OCI-LY1 (cell line): ENCODE data around the gene LINGO3.

ENCODE experiments used
- H2AFZ ChIP-seq: fragments of 200-600 bp; sonication (generic), shearing (Covaris generic); 2 replicates; pipeline ENCODE4 v1.6.0; 2014; ENCODE audit warnings: antibody characterized with exemption, mild to moderate bottlenecking, low read length
- H3F3A ChIP-seq: fragments of 200-600 bp; sonication (generic), shearing (Covaris generic); 2 replicates; pipeline ENCODE4 v1.6.0; 2014; ENCODE audit warnings: mild to moderate bottlenecking, antibody characterized with exemption, low read length, moderate library complexity; ENCODE audit not compliant: insufficient read depth
- H3K27ac ChIP-seq: fragments of 200-600 bp; sonication (generic); 2 replicates; pipeline ENCODE4 v1.5.1; 2014; ENCODE audit warnings: low read length, mixed run types, mild to moderate bottlenecking, low read depth; ENCODE audit not compliant: poor library complexity, severe bottlenecking
- H3K27me3 ChIP-seq: fragments of 200-600 bp; sonication (generic); 2 replicates; pipeline ENCODE4 v1.6.0; 2014; ENCODE audit warnings: antibody characterized with exemption, mild to moderate bottlenecking, low read length, moderate library complexity; ENCODE audit not compliant: insufficient read depth
- H3K36me3 ChIP-seq: fragments of 200-600 bp; sonication (generic); 2 replicates; pipeline ENCODE4 v1.6.1; 2014; ENCODE audit warnings: mild to moderate bottlenecking, antibody characterized with exemption, low read length, moderate library complexity, mixed read lengths; ENCODE audit not compliant: insufficient read depth
- H3K4me1 ChIP-seq: fragments of 200-600 bp; sonication (generic); 2 replicates; pipeline ENCODE4 v1.5.1; 2014; ENCODE audit warnings: mild to moderate bottlenecking, low read length, moderate library complexity; ENCODE audit not compliant: insufficient read depth, severe bottlenecking
- H3K4me2 ChIP-seq: fragments of 200-600 bp; sonication (generic), shearing (Covaris generic); 2 replicates; pipeline ENCODE4 v1.6.1; 2014; ENCODE audit warnings: low read length
- H3K4me3 ChIP-seq: fragments of 200-600 bp; sonication (generic); 2 replicates; pipeline ENCODE4 v1.5.1; 2014; ENCODE audit warnings: low read length, low read depth, mild to moderate bottlenecking, mixed read lengths; ENCODE audit not compliant: poor library complexity, severe bottlenecking
- H3K79me2 ChIP-seq: fragments of 200-600 bp; shearing (Covaris generic); 2 replicates; pipeline ENCODE4 v1.6.1; 2016; ENCODE audit warnings: mixed run types, low read length, mixed read lengths; ENCODE audit not compliant: insufficient read depth
- H3K9ac ChIP-seq: fragments of 200-600 bp; sonication (generic), shearing (Covaris generic); 2 replicates; pipeline ENCODE4 v1.6.1; 2014; ENCODE audit warnings: mild to moderate bottlenecking, low read length, mixed read lengths
- H3K9me2 ChIP-seq: fragments of 200-600 bp; sonication (generic), shearing (Covaris generic); 2 replicates; pipeline ENCODE4 v1.6.1; 2014; ENCODE audit warnings: low read depth, mild to moderate bottlenecking, low read length, mixed read lengths
- H3K9me3 ChIP-seq: fragments of 200-600 bp; shearing (Covaris generic); 2 replicates; pipeline ENCODE4 v1.6.1; 2014; ENCODE audit warnings: low read length, mixed read lengths
- H4K20me1 ChIP-seq: fragments of 200-600 bp; sonication (generic), shearing (Covaris generic); 2 replicates; pipeline ENCODE4 v1.6.0; 2016; ENCODE audit warnings: mild to moderate bottlenecking, low read length; ENCODE audit not compliant: insufficient read depth
- CTCF ChIP-seq: fragments of 200-600 bp; sonication (generic), shearing (Covaris generic); IDR thresholded peaks from 2 replicates; pipeline ENCODE4 v1.5.1; 2017; ENCODE audit warnings: mild to moderate bottlenecking, antibody characterized with exemption, low read length, moderate library complexity, mixed read lengths
- EZH2 ChIP-seq: fragments of 200-600 bp; sonication (generic), shearing (Covaris generic); IDR thresholded peaks from 2 replicates; pipeline ENCODE4 v1.8.0; 2017; ENCODE audit warnings: borderline replicate concordance, mixed run types, mild to moderate bottlenecking, antibody characterized with exemption, low read length, moderate library complexity, mixed read lengths

Gene LINGO3

DNA sequence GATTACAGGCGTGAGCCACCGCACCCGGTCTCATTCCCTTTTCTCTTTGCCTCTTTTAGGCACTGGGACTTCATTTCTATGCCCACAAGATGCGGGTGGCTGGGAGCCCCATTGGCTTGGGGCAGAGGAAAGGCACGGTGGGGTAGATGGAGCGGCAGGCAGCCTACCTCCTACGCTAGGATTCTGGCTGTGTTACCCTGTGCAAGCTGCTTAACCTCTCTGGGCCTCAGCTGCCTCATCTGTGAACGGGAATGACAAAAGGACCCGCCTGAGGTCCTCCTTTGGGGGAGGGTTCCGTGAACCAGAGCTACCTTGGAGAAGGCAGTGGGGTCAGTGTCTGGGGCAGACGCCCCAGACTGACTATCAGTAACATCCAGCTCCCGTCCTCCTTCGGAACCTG, 9.3 kb upstream of the LINGO3 start:
- Histone ChIP-seq H3K4me3 (no peak overlapping the region), H3K9me3 (peaks cover 11% of the 10 kb centered on the region), H3K36me3 (peaks cover 21% of the 10 kb centered on the region), H3K27ac (no peak overlapping the region), H2AFZ (no peak overlapping the region), H3F3A (no peaks in the 10 kb centered on the region), H4K20me1 (no peaks in the 10 kb centered on the region), H3K27me3 (peaks cover 15% of the 10 kb centered on the region; the same call in 1 of the 2 replicates), H3K9me2 (no peaks in the 10 kb centered on the region), H3K4me1 (peaks cover 33% of the 10 kb centered on the region), H3K79me2 (no peaks in the 10 kb centered on the region), H3K4me2 (no peak overlapping the region), H3K9ac (no peak overlapping the region)
- no peak for TF ChIP-seq EZH2
- TF ChIP-seq CTCF: no peak

DNA sequence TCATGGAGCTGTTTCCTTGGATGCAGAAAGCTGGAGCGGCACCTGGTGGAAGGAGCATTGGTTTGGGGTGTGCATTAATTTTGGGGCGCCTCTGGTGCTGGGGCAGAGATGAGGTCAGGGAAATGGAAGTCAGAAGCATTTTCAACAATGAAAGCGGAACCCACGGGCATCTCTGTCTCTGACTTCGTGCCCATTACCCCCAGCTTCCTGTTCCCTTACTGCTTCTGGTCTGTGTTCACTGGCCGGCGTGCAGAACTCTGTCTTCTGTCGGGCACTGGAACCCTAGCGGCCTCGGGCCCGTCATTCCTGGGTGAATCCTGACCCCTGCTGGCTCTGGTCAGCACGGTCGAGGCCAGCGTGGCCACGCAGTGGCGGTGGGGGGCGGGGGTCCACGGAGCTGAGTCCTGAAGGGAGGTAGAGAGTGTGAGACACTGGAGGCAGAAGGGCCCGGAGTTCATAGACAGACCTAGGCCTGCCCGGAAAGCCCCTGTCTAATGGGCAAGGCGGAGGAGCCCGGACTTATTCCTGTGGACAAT, 7.9 kb upstream of the LINGO3 start:
- TF ChIP-seq EZH2: no peak
- TF ChIP-seq CTCF: peak; percentile 62
- H3K9ac ChIP-seq: no peak overlapping the region
- H3K27me3 ChIP-seq: peaks cover 15% of the 10 kb centered on the region; the same call in 1 of the 2 replicates
- no peak overlapping the region for H2AFZ ChIP-seq
- peaks cover 11% of the 10 kb centered on the region for H3K9me3 ChIP-seq
- peaks cover 11% of the 10 kb centered on the region; the same call in 1 of the 2 replicates for H3K36me3 ChIP-seq
- peak overlapping the region; percentile 1; the same call in 1 of the 2 replicates for H3K4me2 ChIP-seq
- no peak overlapping the region for H3K4me3 ChIP-seq
- H3F3A ChIP-seq: no peaks in the 10 kb centered on the region
- no peaks in the 10 kb centered on the region for H3K9me2 ChIP-seq
- no peaks in the 10 kb centered on the region for H3K79me2 ChIP-seq
- no peaks in the 10 kb centered on the region for H4K20me1 ChIP-seq
- peak overlapping the region; percentile 0 for H3K27ac ChIP-seq
- H3K4me1 ChIP-seq: peaks cover 33% of the 10 kb centered on the region

GRCh38 chr19:2315121-2315817, 7.3 kb upstream of the LINGO3 start:
- H3K27ac ChIP-seq: no peak overlapping the region
- no peak overlapping the region for H3K4me2 ChIP-seq

More at GRCh38 chr19:2315121-2315817, 7.3 kb upstream of the LINGO3 start:
- H3K4me1 ChIP-seq: peaks cover 33% of the 10 kb centered on the region
- no peaks in the 10 kb centered on the region for H4K20me1 ChIP-seq
- H3K9me3 ChIP-seq: peaks cover 11% of the 10 kb centered on the region
- H3K79me2 ChIP-seq: no peaks in the 10 kb centered on the region
- no peak overlapping the region for H3K4me3 ChIP-seq
- no peaks in the 10 kb centered on the region for H3F3A ChIP-seq
- H3K36me3 ChIP-seq: peaks cover 9% of the 10 kb centered on the region; the same call in 1 of the 2 replicates
- H3K9me2 ChIP-seq: no peaks in the 10 kb centered on the region
- peaks cover 15% of the 10 kb centered on the region; the same call in 1 of the 2 replicates for H3K27me3 ChIP-seq
- H2AFZ ChIP-seq: no peak overlapping the region
- no peak overlapping the region for H3K9ac ChIP-seq
- TF ChIP-seq EZH2 (no peak), CTCF (no peak)
